H1 (cell line): ENCODE results near the gene BPIFB3.

ENCODE experiments used
- ASH2L ChIP-seq: fragments of 200-600, 300-600 bp; sonication (generic); IDR thresholded peaks from one replicate; pipeline ENCODE4 v1.7.1; 2017; ENCODE audit warnings: low read length
- CTCF ChIP-seq, 3 experiments: IDR thresholded peaks; 1 replicate in 2 of 3; 2 replicates in 1 of 3; pipeline versions ENCODE4 v1.5.1 to v1.6.1; 2011; ENCODE audit warnings: low read length in 3 of 3, mild to moderate bottlenecking in 3 of 3, inconsistent platforms in 2 of 3, low read depth in 1 of 3, moderate library complexity in 1 of 3; ENCODE audit not compliant: insufficient read depth in 1 of 3; ENCODE audit errors: control extremely low read depth in 1 of 3
- EZH2 ChIP-seq: fragments of 200-600 bp; sonication (generic); IDR thresholded peaks from 2 replicates; pipeline ENCODE4 v1.7.1; 2012; ENCODE audit warnings: low read depth, mild to moderate bottlenecking, moderate library complexity, low read length, inconsistent platforms; ENCODE audit not compliant: severe bottlenecking
- JUND ChIP-seq: IDR thresholded peaks from 2 replicates; pipeline ENCODE4 v1.6.1; 2011; ENCODE audit warnings: mild to moderate bottlenecking, improper control_type of control experiment, low read length
- KDM1A ChIP-seq: fragments of 200-600, 300-600 bp; sonication (generic); IDR thresholded peaks from 2 replicates; pipeline ENCODE4 v1.7.1; 2016; ENCODE audit warnings: mild to moderate bottlenecking, low read length, borderline replicate concordance
- MAFK ChIP-seq: IDR thresholded peaks from 2 replicates; pipeline ENCODE4 v1.6.1; 2012; ENCODE audit warnings: low read depth, mild to moderate bottlenecking, improper control_type of control experiment, low read length
- POLR2A ChIP-seq, 2 experiments: IDR thresholded peaks; 1 replicate in 1 of 2; 2 replicates in 1 of 2; pipeline ENCODE4 v1.6.1; 2011; ENCODE audit warnings: low read depth in 2 of 2, low read length in 2 of 2, mild to moderate bottlenecking in 2 of 2; ENCODE audit errors: control extremely low read depth in 1 of 2
- SIRT6 ChIP-seq: IDR thresholded peaks from one replicate; pipeline ENCODE4 v1.7.1; 2012; ENCODE audit warnings: low read length, inconsistent platforms
- SP1 ChIP-seq: IDR thresholded peaks from 2 replicates; pipeline ENCODE4 v1.6.1; 2011; ENCODE audit warnings: low read depth, low read length
- ZNF274 ChIP-seq: IDR thresholded peaks from 2 replicates; pipeline ENCODE4 v1.7.0; 2012; ENCODE audit warnings: low read length, borderline replicate concordance; ENCODE audit errors: extremely low read depth
- TF ChIP-seq, protein P1 (sequence below): IDR thresholded peaks from 2 replicates; pipeline ENCODE4 v1.6.1; 2012; ENCODE audit warnings: inconsistent platforms

DNA sequence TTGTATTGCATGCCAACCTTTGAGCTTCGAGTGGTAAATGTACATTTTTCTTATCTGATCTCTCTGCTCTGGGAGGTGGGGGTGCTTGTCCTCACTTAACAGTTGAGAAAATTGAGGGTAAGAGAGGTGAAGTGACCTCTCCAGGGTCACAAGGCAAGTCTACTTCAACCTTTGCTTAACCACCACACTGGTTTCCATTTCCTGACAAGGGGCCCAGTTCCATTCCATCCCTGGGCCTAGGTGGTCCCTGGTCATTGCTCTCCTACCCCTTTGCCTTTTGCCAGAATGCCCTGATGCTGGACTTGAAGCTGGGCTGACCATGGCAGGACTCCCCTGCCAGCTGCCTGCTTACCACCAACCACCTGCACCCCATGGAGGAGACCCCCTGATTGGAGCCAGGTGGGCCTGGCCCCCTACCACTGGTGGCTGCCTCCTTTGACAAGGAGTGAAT lies 9.9 kb upstream of the BPIFB3 start:
- no peak for TF ChIP-seq SIRT6
- TF ChIP-seq JUND = no peak
- no peak for TF ChIP-seq KDM1A
- no peak for TF ChIP-seq EZH2
- no peak for TF ChIP-seq POLR2A (IDR thresholded peaks at IDR 0.05; ENCODE audit: control extremely low read depth in 1 of 2, low read depth in 2 of 2, low read length in 2 of 2)
- TF ChIP-seq CTCF (IDR thresholded peaks at IDR 0.05; ENCODE audit: control extremely low read depth in 1 of 3, insufficient read depth in 1 of 3, low read depth in 1 of 3, low read length in 3 of 3) = no peak
- TF ChIP-seq SP1 = no peak
- TF ChIP-seq, protein P1, sequence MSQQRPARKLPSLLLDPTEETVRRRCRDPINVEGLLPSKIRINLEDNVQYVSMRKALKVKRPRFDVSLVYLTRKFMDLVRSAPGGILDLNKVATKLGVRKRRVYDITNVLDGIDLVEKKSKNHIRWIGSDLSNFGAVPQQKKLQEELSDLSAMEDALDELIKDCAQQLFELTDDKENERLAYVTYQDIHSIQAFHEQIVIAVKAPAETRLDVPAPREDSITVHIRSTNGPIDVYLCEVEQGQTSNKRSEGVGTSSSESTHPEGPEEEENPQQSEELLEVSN = no peak
- no peak for TF ChIP-seq ASH2L
- no peak for TF ChIP-seq ZNF274
- no peak for TF ChIP-seq MAFK
